Esophagus squamous epithelium (tissue), 5 donors: ENCODE measurements around the gene CYTIP. TPM values are rescaled to one million over a fixed set of nuclear protein-coding genes. Genes with fewer than 3 reads are reported as not detected.

Source experiments
- DNase-seq: peaks from one replicate; lab custom pipeline; 2025; lab: John Stamatoyannopoulos, UW
- H3K27ac ChIP-seq, 4 donors: fragments of 200-600 bp; sonication (generic); one replicate each; pipeline ENCODE4 v1.5.1; 2016 to 2019; ENCODE audit warnings: mild to moderate bottlenecking in 1 of 4
- H3K27me3 ChIP-seq, 4 donors: fragments of 200-600 bp; sonication (generic); 1 replicate in 3 of 4; 2 replicates in 1 of 4; pipeline versions ENCODE4 v1.5.1 to v1.6.0; 2017 to 2021; ENCODE audit warnings: antibody characterized with exemption in 1 of 4
- H3K36me3 ChIP-seq, 3 donors: fragments of 200-600 bp; sonication (generic); one replicate each; pipeline ENCODE4 v1.5.1; 2016 to 2019
- H3K4me1 ChIP-seq, 3 donors: fragments of 200-600 bp; sonication (generic); one replicate each; pipeline ENCODE4 v1.5.1; 2017 to 2019
- H3K4me3 ChIP-seq, 4 donors: fragments of 200-600 bp; sonication (generic); 1 replicate in 3 of 4; 2 replicates in 1 of 4; pipeline ENCODE4 v1.5.1; 2016 to 2019; ENCODE audit warnings: mild to moderate bottlenecking in 2 of 4, moderate library complexity in 1 of 4
- H3K9me3 ChIP-seq, 3 donors: fragments of 200-600 bp; sonication (generic); one replicate each; pipeline ENCODE4 v1.5.1; 2016 to 2019
- POLR2A ChIP-seq, 4 donors: fragments of 450-650 bp; IDR thresholded peaks; one replicate each; pipeline ENCODE4 v1.6.1; 2017; ENCODE audit warnings: antibody characterized with exemption in 4 of 4, mild to moderate bottlenecking in 4 of 4, moderate library complexity in 3 of 4
- WGBS, 2 donors: methylation state at CpG; one replicate each; pipeline ENCODE4 v1.1.5; 2018; 5-methylcytosine and 5-hydroxymethylcytosine counted together
- intact Hi-C: fragments of 100-400 bp; cut with DNase I; formaldehyde crosslinking; loops from one replicate; pipeline ENCODE4 v1.15.0; 2022
- total RNA-seq, 4 donors: library from RNA; depleted of rRNA; stranded (reverse); fragments of >200 nt; gene quantifications; one replicate each; pipeline ENCODE4 v1.1.0, GENCODE V29; 2016
- TF ChIP-seq, protein P1 (sequence below), 6 experiments: fragments of 450-650 bp in 4 of 6; fragments of 200-600 bp in 2 of 6; sonication (generic) in 2 of 6; IDR thresholded peaks; one replicate each; pipeline ENCODE4 v1.5.1; 2016 to 2019; ENCODE audit warnings: antibody characterized with exemption in 6 of 6, mild to moderate bottlenecking in 4 of 6, moderate library complexity in 4 of 6
- donor health status: DM: yes; HTN: yes; CAD: no.

The CYTIP gene
- total RNA-seq, 4 donors from 2014 or later, result 3.2 to 12.4 (median 3.6) TPM

GRCh38 chr2:157428500-157429175, 15.3 kb downstream of the CYTIP start:
- H3K9me3 ChIP-seq, result no peaks in the 10 kb centered on the region
- intact Hi-C loops, result no loop called here
- no peaks in the 10 kb centered on the region for H3K27me3 ChIP-seq
- 50 to 78% methylated on average over 2 of the region's 2 CpGs for WGBS, 2 donors
- DNase-seq, result no peak
- peaks cover 0 to 12% (median 0%) of the 10 kb centered on the region in 3 donors for H3K4me1 ChIP-seq
- no peak overlapping the region for H3K27ac ChIP-seq
- no peak overlapping the region for H3K4me3 ChIP-seq
- TF ChIP-seq, protein P1, sequence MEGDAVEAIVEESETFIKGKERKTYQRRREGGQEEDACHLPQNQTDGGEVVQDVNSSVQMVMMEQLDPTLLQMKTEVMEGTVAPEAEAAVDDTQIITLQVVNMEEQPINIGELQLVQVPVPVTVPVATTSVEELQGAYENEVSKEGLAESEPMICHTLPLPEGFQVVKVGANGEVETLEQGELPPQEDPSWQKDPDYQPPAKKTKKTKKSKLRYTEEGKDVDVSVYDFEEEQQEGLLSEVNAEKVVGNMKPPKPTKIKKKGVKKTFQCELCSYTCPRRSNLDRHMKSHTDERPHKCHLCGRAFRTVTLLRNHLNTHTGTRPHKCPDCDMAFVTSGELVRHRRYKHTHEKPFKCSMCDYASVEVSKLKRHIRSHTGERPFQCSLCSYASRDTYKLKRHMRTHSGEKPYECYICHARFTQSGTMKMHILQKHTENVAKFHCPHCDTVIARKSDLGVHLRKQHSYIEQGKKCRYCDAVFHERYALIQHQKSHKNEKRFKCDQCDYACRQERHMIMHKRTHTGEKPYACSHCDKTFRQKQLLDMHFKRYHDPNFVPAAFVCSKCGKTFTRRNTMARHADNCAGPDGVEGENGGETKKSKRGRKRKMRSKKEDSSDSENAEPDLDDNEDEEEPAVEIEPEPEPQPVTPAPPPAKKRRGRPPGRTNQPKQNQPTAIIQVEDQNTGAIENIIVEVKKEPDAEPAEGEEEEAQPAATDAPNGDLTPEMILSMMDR (IDR thresholded peaks at IDR 0.05), result no peak
- TF ChIP-seq POLR2A (IDR thresholded peaks at IDR 0.05), result no peak
- no peaks in the 10 kb centered on the region for H3K36me3 ChIP-seq

DNA sequence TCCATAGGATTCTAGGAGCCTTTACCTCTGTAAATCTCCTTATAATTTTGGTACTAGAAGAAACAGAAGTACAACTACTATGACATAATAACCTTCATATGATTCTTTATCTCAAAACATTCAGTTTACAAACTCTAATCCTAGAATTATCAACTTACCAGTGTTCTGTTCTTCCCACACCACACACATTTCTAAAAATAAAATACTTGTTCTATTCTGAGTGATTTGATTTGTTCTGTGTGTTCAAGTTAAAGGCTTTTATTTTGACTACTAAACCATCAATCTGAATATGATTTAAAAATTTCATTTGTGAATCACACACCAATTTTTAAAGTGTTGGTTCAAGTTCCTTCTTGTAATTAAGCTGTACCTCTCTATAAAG, 16.0 kb downstream of the CYTIP start:
- Histone ChIP-seq H3K36me3 (no peaks in the 10 kb centered on the region), H3K27me3 (no peaks in the 10 kb centered on the region), H3K4me3 (no peak overlapping the region), H3K4me1 (peaks cover 0 to 5% (median 0%) of the 10 kb centered on the region in 3 donors), H3K27ac (no peak overlapping the region), H3K9me3 (no peaks in the 10 kb centered on the region)
- no peak for TF ChIP-seq POLR2A (IDR thresholded peaks at IDR 0.05)
- TF ChIP-seq, protein P1 (IDR thresholded peaks at IDR 0.05), result no peak
- intact Hi-C loops, result no loop called here
- DNase-seq, result no peak

DNA sequence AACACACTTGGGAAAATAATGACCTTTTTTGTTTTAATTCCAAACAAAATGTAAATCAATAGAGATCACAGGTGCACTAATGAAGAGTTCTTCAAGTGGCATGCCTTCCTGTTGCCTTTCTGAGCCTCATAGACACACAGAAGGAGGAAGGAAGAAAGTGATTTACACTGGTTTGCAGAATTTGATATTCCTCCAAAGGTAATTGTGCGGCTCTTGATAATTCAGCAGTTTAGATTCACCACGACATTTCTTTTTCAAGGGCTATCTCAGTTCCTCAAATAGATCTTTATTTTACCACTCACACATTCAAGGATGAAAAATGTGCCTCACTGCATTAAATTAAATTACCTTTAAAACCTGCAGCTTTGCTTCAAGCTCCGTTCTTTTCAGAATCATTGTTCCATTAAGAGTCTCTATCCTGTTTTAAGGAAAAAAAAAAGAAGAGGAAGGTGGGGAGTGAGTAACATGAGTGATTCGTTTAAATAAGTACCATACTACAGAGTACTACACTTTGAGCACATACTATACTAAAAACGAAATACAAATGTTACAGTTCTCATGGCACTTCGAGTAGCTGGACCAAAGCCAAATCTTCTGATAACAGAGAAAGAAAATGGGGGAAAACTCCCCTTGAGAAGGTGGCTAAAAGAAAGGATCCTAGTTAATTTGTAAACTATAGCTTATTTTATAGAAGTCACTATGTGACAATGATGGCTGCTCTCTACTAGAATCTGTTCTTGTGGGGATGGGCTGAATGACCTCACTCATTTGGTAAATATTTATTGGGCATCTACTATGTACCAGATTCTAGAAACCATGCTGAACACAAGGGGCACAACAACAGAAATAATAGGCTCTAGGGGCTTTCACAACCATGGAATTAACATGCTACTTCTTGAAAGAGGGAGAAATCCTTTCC, 16.6 kb downstream of the CYTIP start:
- WGBS, 2 donors, result 20 to 40% methylated on average over 6 of the region's 6 CpGs
- Histone ChIP-seq H3K4me3 (no peak overlapping the region), H3K27me3 (no peaks in the 10 kb centered on the region), H3K9me3 (no peaks in the 10 kb centered on the region), H3K27ac (no peak overlapping the region), H3K36me3 (no peaks in the 10 kb centered on the region), H3K4me1 (no peaks in the 10 kb centered on the region)
- TF ChIP-seq POLR2A (IDR thresholded peaks at IDR 0.05), result no peak
- TF ChIP-seq, protein P1 (IDR thresholded peaks at IDR 0.05), result no peak
- intact Hi-C loops, result no loop called here
- no peak for DNase-seq

GRCh38 chr2:157426477-157426994, 17.4 kb downstream of the CYTIP start:
- Histone ChIP-seq H3K27ac (no peak overlapping the region), H3K36me3 (no peaks in the 10 kb centered on the region), H3K4me3 (no peak overlapping the region), H3K27me3 (no peaks in the 10 kb centered on the region), H3K4me1 (no peaks in the 10 kb centered on the region), H3K9me3 (no peaks in the 10 kb centered on the region)
- WGBS, 2 donors, result 45 to 65% methylated on average over 4 of the region's 4 CpGs
- intact Hi-C loops, result no loop called here
- no peak for DNase-seq
- TF ChIP-seq, protein P1 (IDR thresholded peaks at IDR 0.05), result no peak
- no peak for TF ChIP-seq POLR2A (IDR thresholded peaks at IDR 0.05)

GRCh38 chr2:157424374-157424773, 19.5 kb downstream of the CYTIP start:
- Histone ChIP-seq H3K4me1 (no peaks in the 10 kb centered on the region), H3K9me3 (no peaks in the 10 kb centered on the region), H3K27me3 (no peaks in the 10 kb centered on the region), H3K27ac (no peak overlapping the region), H3K36me3 (no peaks in the 10 kb centered on the region), H3K4me3 (no peak overlapping the region)
- intact Hi-C loops, result no loop called here
- no peak for DNase-seq
- WGBS, 2 donors, result 45 to 58% methylated on average over 1 of the region's 1 CpG
- TF ChIP-seq, protein P1 (IDR thresholded peaks at IDR 0.05), result no peak
- TF ChIP-seq POLR2A (IDR thresholded peaks at IDR 0.05), result no peak
